Measurements from ENCODE around the gene GCA. TPM values are rescaled to one million over a fixed set of nuclear protein-coding genes. Genes with fewer than 3 reads are reported as not detected.

Gene GCA
- total and polyA plus RNA-seq, 7 donors, result 10.9 to 27.6 (median 24.1) TPM

GRCh38 chr2:162317861-162318327, 26.0 kb upstream of the GCA start:
- intact Hi-C loops (cut with DNase I), result no loop called here
- peak overlapping the region; percentile 77 to 87 (median 80) for H3K27ac ChIP-seq
- H3K36me3 ChIP-seq, result no peaks in the 10 kb centered on the region
- TF ChIP-seq CTCF (IDR thresholded peaks at IDR 0.05) (no peak), EP300 (IDR thresholded peaks at IDR 0.05) (no peak), POLR2AphosphoS5 (IDR thresholded peaks at IDR 0.05) (no peak), POLR2A (IDR thresholded peaks at IDR 0.05) (no peak)
- H3K9me3 ChIP-seq, result no peaks in the 10 kb centered on the region
- peak overlapping the region; percentile 65 to 93 (median 82) for H3K4me3 ChIP-seq
- WGBS, 2 donors, result 1 to 7% methylated on average over 16 of the region's 16 CpGs
- no peaks in the 10 kb centered on the region for H3K27me3 ChIP-seq
- no peak for DNase-seq
- peaks cover 0 to 22% (median 12%) of the 10 kb centered on the region in 4 donors for H3K4me1 ChIP-seq

GRCh38 chr2:162318328-162319180, 25.4 kb upstream of the GCA start, which contains the start of gene IFIH1:
IFIH1 (minus strand) TSS chr2:162318684; CDS start chr2:162318307, 377 bp downstream.
- no peaks in the 10 kb centered on the region for H3K9me3 ChIP-seq
- no peaks in the 10 kb centered on the region for H3K36me3 ChIP-seq
- no peak for TF ChIP-seq EP300 (IDR thresholded peaks at IDR 0.05)
- TF ChIP-seq POLR2A (IDR thresholded peaks at IDR 0.05), result peak in 1 of 2 donors; percentile 21
- peak in 1 of 4 experiments; percentile 24 for TF ChIP-seq CTCF (IDR thresholded peaks at IDR 0.05)
- peak; percentile 37 to 70 (median 60) for TF ChIP-seq POLR2AphosphoS5 (IDR thresholded peaks at IDR 0.05)
- H3K27ac ChIP-seq, result peak within 1 kb of the TSS; percentile 77 to 87 (median 80)
- intact Hi-C loops (cut with DNase I), result no loop called here
- H3K27me3 ChIP-seq, result no peaks in the 10 kb centered on the region
- H3K4me3 ChIP-seq, result peak within 1 kb of the TSS; percentile 65 to 93 (median 82)
- peak; percentile 94 for DNase-seq
- peaks cover 0 to 22% (median 12%) of the 10 kb centered on the region in 4 donors for H3K4me1 ChIP-seq
- 0% methylated on average over 45 of the region's 45 CpGs for WGBS, 2 donors

- no peaks in the 10 kb centered on the region for H3K9me3 ChIP-seq
- no peaks in the 10 kb centered on the region for H3K36me3 ChIP-seq
- WGBS, 2 donors, result 62 to 75% methylated on average over 1 of the region's 1 CpG
- H3K27me3 ChIP-seq, result no peaks in the 10 kb centered on the region
- peaks cover 0 to 22% (median 12%) of the 10 kb centered on the region in 4 donors for H3K4me1 ChIP-seq
- H3K4me3 ChIP-seq, result no peak overlapping the region
- H3K27ac ChIP-seq, result no peak overlapping the region
- TF ChIP-seq POLR2AphosphoS5 (IDR thresholded peaks at IDR 0.05), result no peak
- no peak for DNase-seq
- intact Hi-C loops (cut with DNase I), result no loop called here
Measured at GRCh38 chr2:162320864-162321517, 22.9 kb upstream of the GCA start.

GRCh38 chr2:162324953-162325352, 19.0 kb upstream of the GCA start:
- 18 to 78% methylated on average over 1 of the region's 1 CpG for WGBS, 2 donors
- Histone ChIP-seq H3K9me3 (no peaks in the 10 kb centered on the region), H3K4me3 (no peak overlapping the region), H3K27ac (no peak overlapping the region), H3K36me3 (no peaks in the 10 kb centered on the region), H3K27me3 (no peaks in the 10 kb centered on the region), H3K4me1 (peaks cover 0 to under 1% (median 0%) of the 10 kb centered on the region in 4 donors)
- intact Hi-C loops (cut with DNase I), result no loop called here
- no peak for TF ChIP-seq POLR2AphosphoS5 (IDR thresholded peaks at IDR 0.05)
- TF ChIP-seq CTCF (IDR thresholded peaks at IDR 0.05), result no peak
- no peak for TF ChIP-seq EP300 (IDR thresholded peaks at IDR 0.05)
- TF ChIP-seq POLR2A (IDR thresholded peaks at IDR 0.05), result no peak
- DNase-seq, result no peak
